DND-41 (cell line): Measurements from ENCODE around the gene MIPOL1.

Source experiments
- CTCF ChIP-seq: IDR thresholded peaks from 2 replicates; pipeline ENCODE4 v1.5.1; 2012; ENCODE audit warnings: borderline replicate concordance, low read length, moderate library complexity, mild to moderate bottlenecking; ENCODE audit not compliant: poor library complexity, severe bottlenecking; ENCODE audit errors: extremely low read depth
- EZH2 ChIP-seq: IDR thresholded peaks from 3 replicates; pipeline ENCODE4 v1.6.1; 2012; ENCODE audit warnings: borderline replicate concordance, low read depth, mild to moderate bottlenecking, moderate library complexity, low read length, inconsistent platforms; ENCODE audit not compliant: severe bottlenecking

DNA sequence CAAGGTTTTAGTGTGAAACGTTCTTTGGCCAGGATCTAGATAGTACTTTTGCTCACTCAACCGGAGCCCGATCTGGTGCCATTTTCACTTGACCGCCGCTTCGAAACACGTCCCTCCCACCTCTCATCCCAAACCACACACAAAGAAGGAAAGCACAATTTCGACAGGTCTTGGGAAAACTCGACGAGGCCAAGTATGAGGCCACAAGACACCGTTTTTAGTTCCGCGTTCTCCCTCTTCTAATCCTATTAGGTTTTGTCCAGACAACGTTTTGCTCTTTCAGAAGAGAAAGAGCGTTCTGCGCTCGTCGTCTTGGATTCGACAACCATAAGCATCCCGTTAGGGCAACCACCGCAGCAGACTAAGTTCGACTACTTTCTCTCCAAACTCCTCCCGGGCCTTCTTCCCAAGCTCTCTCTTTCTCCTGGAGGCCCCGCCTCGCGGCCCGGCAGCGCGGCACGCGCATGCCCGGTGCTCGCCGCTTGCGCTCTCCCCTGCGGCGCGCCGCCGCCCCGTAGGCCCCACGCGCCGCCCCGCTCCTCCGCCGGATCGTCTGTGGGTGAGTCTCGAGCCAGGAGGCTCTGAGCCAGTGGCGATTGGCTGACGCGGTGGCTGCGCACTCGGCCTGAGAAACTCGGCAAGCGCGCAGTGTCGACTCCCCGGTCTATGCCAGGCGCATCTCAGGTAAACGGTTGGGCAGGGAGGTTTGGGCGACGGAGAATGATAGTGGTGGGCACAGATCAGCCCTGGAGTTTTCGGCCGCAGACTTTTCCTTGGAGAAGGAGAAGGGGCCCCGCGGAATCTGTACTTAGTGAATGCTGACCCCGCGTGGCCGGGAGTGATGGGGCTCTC lies at the start of gene MIPOL1:
- TF ChIP-seq CTCF = no peak
- TF ChIP-seq EZH2 = no peak
